Epithelial cell of proximal tubule (primary cell): ENCODE measurements around the gene NDRG3. TPM values are rescaled to one million over a fixed set of nuclear protein-coding genes. Genes with fewer than 3 reads are reported as not detected.

Experiments used
- DNase-seq: peaks from one replicate; pipeline ENCODE4 v3.0.0-alpha.2; 2011; ENCODE audit warnings: low read depth
- H3K4me3 ChIP-seq: 2 replicates; pipeline ENCODE4 v1.5.1; 2011; ENCODE audit warnings: low read depth, mild to moderate bottlenecking, low read length
- CTCF ChIP-seq: conservative IDR thresholded peaks from 2 replicates; pipeline ENCODE4 v1.5.1; 2012; ENCODE audit warnings: low read depth, mild to moderate bottlenecking, low read length
- total RNA-seq: library from RNA; depleted of rRNA; stranded (reverse); fragments of >200 nt; gene quantifications from 2 replicates; pipeline ENCODE4 v1.2.3, GENCODE V29; 2015

The NDRG3 gene
- total RNA-seq, 1 donor from 2014 or later, result 16.7 TPM

DNA sequence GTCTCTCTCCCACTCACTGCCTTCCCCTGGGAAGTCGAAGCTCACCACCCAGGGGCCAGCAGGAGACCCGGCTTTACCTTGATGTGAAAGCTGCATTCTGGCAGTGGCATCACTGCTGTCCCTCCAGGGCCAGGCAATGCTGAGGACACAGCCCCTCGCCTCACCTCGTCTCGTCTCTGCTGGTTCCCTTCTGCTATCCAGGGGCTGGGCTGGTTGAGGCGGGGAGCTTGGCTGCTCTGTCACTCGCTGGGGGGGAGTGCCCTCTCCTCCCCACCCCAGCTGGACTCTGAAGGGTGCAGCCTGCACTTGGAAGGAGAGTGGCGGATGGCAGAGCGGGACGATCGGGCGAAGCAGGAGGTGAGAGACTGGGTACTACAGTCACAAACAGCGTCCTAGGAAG, 40.4 kb upstream of the NDRG3 start:
- no peak for TF ChIP-seq CTCF
- no peak overlapping the region for H3K4me3 ChIP-seq
- no peak for DNase-seq

DNA sequence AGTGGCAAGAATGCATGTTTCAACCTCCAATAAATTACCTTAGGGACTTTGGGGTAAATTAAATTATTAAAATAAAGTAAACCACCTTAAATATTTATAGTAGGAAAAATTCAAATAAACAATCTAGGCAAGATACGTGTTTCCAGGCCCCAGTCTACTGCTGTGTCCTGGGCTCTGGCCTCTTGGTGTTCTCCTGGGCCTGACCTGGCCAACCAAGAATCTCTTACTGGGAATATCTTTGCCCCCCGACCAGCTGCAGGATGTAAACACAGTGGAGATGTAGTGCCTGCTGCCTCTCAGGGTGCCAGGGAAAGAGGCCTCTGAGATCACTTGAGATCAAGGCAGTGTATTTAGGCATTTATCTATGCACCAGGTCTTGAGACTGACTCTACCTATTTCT, 39.4 kb upstream of the NDRG3 start:
- no peak overlapping the region for H3K4me3 ChIP-seq
- no peak for TF ChIP-seq CTCF

DNA sequence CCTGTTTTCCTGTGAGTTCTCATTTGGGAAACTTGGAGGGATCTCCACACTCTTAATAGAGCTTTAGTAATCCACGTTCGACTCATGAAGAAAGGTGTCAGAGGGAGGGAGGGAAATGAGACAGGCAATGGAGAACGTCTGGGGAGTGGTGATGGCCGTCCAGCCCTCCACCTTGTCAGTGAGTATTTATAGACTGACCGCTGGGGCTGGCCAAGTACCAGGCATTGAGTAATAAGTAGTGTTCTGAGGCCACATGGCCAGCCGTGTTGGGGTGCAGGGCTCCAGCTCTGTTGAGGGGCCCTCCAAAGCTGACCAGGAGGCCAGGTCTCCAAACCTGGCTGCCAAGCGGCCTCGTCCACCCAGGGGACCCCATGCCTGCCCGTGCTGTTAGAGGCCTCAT, 39.0 kb upstream of the NDRG3 start:
- no peak for DNase-seq
- H3K4me3 ChIP-seq, result no peak overlapping the region
- TF ChIP-seq CTCF, result no peak

More for the DNA sequence above, 39.4 kb upstream of the NDRG3 start:
- DNase-seq, result no peak

GRCh38 chr20:36784116-36784515, 38.2 kb upstream of the NDRG3 start:
- no peak overlapping the region for H3K4me3 ChIP-seq
- DNase-seq, result no peak
- TF ChIP-seq CTCF, result no peak

DNA sequence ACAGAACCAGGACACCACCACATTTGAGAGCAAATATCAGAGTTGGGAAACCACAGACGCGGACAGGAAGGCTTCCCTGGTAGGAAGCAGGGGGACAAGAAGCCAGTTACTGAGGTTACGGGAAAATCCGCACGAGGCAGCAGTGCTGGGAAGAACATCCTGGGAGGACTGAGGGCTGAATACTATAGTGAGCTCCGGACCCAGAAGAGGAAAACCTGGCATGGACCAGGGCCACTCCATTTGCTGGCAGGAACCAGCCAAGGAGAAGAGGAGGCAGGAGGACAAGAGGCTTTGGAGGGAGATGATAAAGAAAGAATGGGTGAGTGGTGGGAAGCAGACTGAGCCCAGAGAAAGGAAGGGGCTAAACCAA, 33.8 kb upstream of the NDRG3 start:
- no peak for TF ChIP-seq CTCF
- no peak for DNase-seq
- H3K4me3 ChIP-seq, result no peak overlapping the region

- TF ChIP-seq CTCF, result no peak
- DNase-seq, result no peak
- H3K4me3 ChIP-seq, result no peak overlapping the region
Observed at GRCh38 chr20:36778831-36779655, 33.2 kb upstream of the NDRG3 start.

DNA sequence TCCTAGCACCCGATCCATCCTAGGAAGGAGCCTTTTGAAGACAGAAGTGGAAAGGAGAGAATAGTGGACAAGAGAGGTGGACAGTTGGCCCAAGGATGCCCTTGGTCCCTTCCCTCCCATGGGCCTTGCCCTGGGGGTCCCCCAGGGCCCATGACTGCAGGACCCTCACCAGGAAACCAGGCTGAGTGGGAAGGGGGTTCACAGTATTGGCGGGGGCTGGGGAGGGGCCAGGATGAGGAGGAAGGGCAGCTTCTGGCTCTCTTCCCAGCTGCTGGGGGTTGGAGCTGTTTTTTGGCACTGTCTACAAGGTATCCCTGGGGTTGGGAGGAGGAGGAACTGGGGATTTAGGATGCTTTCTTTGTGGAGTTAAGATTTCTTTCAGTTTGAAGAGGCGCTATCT, 31.7 kb upstream of the NDRG3 start:
- no peak for TF ChIP-seq CTCF
- no peak overlapping the region for H3K4me3 ChIP-seq
- DNase-seq, result no peak
